GM21723 (cell line): ENCODE results near the gene YTHDF1.
"Not testable (repeated sequence)": the region's sequence is repeated elsewhere in the genome, so short reads cannot be mapped to it uniquely, and the experiment has no call there.

Experiments used
- ATAC-seq: cut with Tn5 transposase; IDR thresholded peaks from one replicate; pipeline ENCODE4 v1.9.1; 2021; ENCODE audit warnings: mild to moderate bottlenecking, moderate library complexity; ENCODE audit not compliant: unreplicated experiment

YTHDF1 gene

GRCh38 chr20:63159826-63160640, 55.9 kb downstream of the YTHDF1 start:
- no peak for ATAC-seq

DNA sequence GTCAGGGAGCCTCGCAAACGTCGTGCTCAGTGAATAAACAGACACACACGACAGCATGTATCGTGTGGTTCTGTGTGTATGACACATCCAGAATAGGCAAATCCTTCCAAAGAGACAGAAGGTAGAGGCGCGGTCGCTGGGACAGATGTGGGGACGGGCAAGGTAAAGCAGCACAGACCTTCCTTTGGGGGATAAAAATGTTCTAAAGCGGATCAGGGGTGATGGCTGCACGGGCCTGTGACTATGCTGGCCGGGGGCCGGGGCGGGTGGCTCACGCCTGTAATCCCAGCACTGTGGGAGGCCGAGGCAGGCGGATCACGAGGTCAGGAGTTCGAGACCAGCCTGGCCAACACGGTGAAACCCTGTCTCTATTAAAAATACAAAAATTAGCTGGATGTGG, 56.7 kb downstream of the YTHDF1 start:
- ATAC-seq: not testable (repeated sequence)

- ATAC-seq: no peak
Measured at GRCh38 chr20:63158845-63159244, 57.1 kb downstream of the YTHDF1 start.

DNA sequence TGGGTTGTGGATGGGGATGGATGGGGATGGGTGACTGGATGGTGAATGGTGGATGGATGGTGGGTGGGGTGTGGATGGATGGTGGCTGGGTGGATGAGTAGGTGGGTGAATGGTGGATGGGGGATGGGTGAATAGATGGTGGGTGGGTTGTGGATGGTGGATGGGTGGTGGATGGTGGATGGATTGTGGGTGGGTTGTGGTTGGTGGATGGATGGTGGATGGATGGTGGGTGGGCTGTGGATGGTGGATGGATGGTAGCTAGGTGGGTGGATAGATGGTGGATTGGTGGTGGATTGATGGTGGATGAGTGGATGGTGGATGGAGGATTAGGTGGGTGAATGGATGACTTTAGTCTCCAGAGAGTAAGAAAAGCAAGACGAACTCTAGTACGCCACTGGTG, 57.6 kb downstream of the YTHDF1 start:
- no peak for ATAC-seq

GRCh38 chr20:63157431-63157830, 58.5 kb downstream of the YTHDF1 start:
- not testable (repeated sequence) for ATAC-seq

- ATAC-seq: no peak
Measured at GRCh38 chr20:63156221-63156671, 59.7 kb downstream of the YTHDF1 start.

- ATAC-seq: no peak
Measured at GRCh38 chr20:63155266-63156165, 60.4 kb downstream of the YTHDF1 start.

DNA sequence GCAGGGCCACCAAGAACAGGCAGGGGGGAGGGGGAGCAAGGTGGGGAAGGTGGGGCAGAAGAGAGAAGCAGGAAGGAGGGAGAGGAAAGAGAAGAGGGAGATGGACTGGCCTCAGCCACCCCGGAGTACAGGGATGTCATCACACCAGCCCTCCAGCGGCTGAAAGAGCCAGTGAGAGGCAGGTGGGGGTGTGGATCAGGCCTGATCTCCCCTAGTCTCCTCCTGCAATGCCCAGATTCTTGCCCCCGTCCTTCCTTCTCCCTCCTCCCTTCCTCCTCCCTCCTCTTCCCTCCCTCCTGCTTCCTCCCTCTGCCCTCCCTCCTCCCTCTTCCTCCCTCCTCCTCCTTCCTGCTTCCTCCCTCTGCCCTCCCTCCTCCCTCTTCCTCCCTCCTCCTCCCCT, 61.5 kb downstream of the YTHDF1 start:
- ATAC-seq: no peak

- ATAC-seq: no peak
Measured at GRCh38 chr20:63153254-63154221, 62.4 kb downstream of the YTHDF1 start.

GRCh38 chr20:63152322-63153253, 63.3 kb downstream of the YTHDF1 start:
- no peak for ATAC-seq

- no peak for ATAC-seq
Measured at GRCh38 chr20:63151554-63152321, 64.2 kb downstream of the YTHDF1 start.

DNA sequence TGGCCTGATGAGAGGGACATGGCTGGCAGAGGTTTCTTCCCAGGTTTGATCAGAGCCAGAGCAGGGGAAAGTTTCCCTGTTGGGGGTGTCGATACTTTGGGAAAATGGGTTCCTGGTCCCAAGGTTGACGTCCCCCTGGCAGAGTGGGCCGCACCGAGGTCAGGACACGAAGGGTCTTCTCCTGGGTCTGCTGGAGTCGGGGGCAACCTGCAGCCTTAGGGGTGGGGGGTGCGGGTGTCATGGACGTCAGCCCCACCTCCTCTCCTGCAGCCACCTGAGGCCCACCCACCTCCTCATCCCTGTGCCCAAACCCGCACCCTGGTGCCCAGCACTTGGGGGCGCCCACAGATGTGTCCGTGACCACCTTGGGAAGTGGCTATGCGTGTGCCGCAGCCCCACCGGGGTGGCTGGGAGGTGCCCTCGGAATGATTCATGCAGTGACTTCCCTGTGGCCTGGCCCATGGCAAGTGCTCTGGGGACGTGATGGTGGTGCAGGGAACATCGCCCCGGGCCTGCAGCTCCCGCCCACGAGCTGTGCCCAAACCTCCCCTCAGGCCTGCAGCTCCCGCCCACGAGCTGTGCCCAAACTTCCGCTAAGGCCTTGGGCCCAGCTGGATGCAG, 64.9 kb downstream of the YTHDF1 start:
- no peak for ATAC-seq

GRCh38 chr20:63150391-63150898, 65.5 kb downstream of the YTHDF1 start:
- no peak for ATAC-seq

DNA sequence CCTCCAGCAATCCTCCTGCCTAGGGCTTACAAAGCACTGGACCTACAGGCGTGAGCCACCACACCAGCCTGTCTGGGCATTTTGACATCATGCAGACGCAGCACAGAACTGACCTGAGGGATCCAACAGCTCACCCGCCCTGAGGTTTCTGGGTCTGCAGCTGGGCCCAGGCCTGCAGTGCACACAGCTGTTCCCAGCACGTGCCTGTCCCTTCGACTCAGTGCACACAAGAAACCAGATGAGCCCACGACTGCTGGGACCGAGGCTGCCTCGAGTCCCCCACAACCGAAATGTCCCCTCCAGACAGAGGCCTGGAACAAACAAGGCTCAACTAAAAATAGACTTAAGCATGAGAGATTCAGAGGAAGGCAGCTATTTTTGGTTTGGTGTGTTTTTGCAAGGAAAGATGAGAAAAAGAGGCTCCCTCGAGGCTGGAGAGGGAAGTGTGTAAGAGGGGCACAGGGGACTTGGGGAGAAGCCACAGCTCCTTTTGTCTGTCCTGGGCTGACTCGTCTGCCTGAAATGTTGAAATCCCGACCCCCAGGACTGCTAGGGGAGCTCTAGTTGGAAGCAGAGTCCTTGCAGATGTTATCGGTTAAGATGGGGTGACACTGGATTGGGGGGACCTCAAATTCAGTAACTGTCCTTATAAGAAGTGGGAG, 66.3 kb downstream of the YTHDF1 start:
- no peak for ATAC-seq

GRCh38 chr20:63148696-63149095, 67.2 kb downstream of the YTHDF1 start:
- ATAC-seq: no peak

- ATAC-seq: no peak
Measured at GRCh38 chr20:63147532-63147931, 68.4 kb downstream of the YTHDF1 start.
